ENCODE measurements around the gene LHFPL2. TPM values are rescaled to one million over a fixed set of nuclear protein-coding genes. Genes with fewer than 3 reads are reported as not detected.

The LHFPL2 gene
- total RNA-seq, 2 experiments from 2014 or later = 0.19 to 0.25 TPM

DNA sequence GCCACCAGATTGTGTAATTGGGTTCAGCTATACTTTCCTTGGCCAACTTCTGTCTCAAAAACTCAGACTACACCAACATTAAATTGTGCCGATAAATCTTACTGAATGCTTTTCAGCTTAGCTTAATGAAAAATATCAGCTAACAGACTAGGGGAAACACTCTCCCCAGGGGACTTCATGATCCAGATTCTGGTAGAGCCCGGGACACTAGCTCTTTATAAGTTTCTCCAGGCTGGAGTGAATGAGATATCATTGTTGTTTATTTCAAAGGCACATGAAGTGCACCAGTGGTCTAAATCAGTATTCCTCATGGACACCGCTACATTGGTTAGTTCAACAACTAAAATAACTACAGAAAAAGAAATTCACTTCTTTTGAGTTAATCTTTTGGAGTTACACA lies 10.5 kb upstream of the LHFPL2 start:
- TF ChIP-seq, protein P1, sequence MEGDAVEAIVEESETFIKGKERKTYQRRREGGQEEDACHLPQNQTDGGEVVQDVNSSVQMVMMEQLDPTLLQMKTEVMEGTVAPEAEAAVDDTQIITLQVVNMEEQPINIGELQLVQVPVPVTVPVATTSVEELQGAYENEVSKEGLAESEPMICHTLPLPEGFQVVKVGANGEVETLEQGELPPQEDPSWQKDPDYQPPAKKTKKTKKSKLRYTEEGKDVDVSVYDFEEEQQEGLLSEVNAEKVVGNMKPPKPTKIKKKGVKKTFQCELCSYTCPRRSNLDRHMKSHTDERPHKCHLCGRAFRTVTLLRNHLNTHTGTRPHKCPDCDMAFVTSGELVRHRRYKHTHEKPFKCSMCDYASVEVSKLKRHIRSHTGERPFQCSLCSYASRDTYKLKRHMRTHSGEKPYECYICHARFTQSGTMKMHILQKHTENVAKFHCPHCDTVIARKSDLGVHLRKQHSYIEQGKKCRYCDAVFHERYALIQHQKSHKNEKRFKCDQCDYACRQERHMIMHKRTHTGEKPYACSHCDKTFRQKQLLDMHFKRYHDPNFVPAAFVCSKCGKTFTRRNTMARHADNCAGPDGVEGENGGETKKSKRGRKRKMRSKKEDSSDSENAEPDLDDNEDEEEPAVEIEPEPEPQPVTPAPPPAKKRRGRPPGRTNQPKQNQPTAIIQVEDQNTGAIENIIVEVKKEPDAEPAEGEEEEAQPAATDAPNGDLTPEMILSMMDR (IDR thresholded peaks at IDR 0.05) = no peak
- Histone ChIP-seq H3K27ac (ENCODE audit: low read depth in 1 of 2, low read length in 2 of 2) (no peak overlapping the region), H3K4me3 (ENCODE audit: low read length) (no peak overlapping the region), H3K4me1 (ENCODE audit: insufficient read depth, low read length) (no peaks in the 10 kb centered on the region), H3K36me3 (ENCODE audit: insufficient read depth, low read length) (no peaks in the 10 kb centered on the region), H3K9me3 (ENCODE audit: control insufficient read depth in 1 of 2, insufficient read depth in 1 of 2, low read length in 2 of 2) (no peaks in the 10 kb centered on the region), H3K27me3 (ENCODE audit: control insufficient read depth in 1 of 2, insufficient read depth in 2 of 2, low read length in 2 of 2) (no peaks in the 10 kb centered on the region)
- H3K4me3 Mint-ChIP-seq = no peak overlapping the region
- no peaks in the 10 kb centered on the region for H3K4me1 Mint-ChIP-seq (ENCODE audit: low read depth)
- DNase-seq (no peak), ATAC-seq (ENCODE audit: poor library complexity) (no peak)
- H3K36me3 Mint-ChIP-seq (ENCODE audit: low read depth) = no peaks in the 10 kb centered on the region
- H3K27ac Mint-ChIP-seq = no peak overlapping the region
- intact Hi-C loops (cut with DNase I, micrococcal nuclease) = no loop called here
- H3K27me3 Mint-ChIP-seq = peaks cover 11% of the 10 kb centered on the region
- ChIA-PET CTCF (no interaction called here), POLR2A (no interaction called here)
- H3K9me3 Mint-ChIP-seq = no peaks in the 10 kb centered on the region

DNA sequence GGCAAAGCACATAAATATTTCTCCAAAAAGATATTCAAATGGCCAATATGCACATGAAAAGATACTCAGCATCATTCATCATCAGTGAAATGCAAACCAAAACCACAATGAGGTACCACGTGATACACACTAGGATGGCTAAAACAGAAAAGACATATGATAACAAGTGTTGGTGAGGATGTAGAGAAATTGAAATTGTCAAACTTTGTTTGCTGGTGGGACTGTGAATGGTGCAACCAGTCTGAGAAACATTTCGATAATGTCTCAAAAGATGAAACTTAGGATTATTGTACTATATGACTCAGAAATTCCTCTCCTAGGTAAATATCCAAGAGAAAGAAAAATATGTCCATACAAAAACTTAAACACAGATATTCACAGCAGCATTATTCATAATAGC lies 8.6 kb upstream of the LHFPL2 start:
- H3K9me3 ChIP-seq (ENCODE audit: control insufficient read depth in 1 of 2, insufficient read depth in 1 of 2, low read length in 2 of 2) = no peaks in the 10 kb centered on the region
- no peak overlapping the region for H3K27ac Mint-ChIP-seq
- no peaks in the 10 kb centered on the region for H3K4me1 ChIP-seq (ENCODE audit: insufficient read depth, low read length)
- DNase-seq (no peak), ATAC-seq (ENCODE audit: poor library complexity) (no peak)
- H3K4me3 Mint-ChIP-seq = no peak overlapping the region
- ChIA-PET POLR2A (no interaction called here), CTCF (no interaction called here)
- H3K4me3 ChIP-seq (ENCODE audit: low read length) = no peak overlapping the region
- H3K9me3 Mint-ChIP-seq = no peaks in the 10 kb centered on the region
- H3K27me3 ChIP-seq (ENCODE audit: control insufficient read depth in 1 of 2, insufficient read depth in 2 of 2, low read length in 2 of 2) = no peaks in the 10 kb centered on the region
- peaks cover 22% of the 10 kb centered on the region for H3K27me3 Mint-ChIP-seq
- TF ChIP-seq, protein P1 (IDR thresholded peaks at IDR 0.05) = no peak
- no peaks in the 10 kb centered on the region for H3K36me3 Mint-ChIP-seq (ENCODE audit: low read depth)
- intact Hi-C loops (cut with DNase I, micrococcal nuclease) = no loop called here
- no peaks in the 10 kb centered on the region for H3K36me3 ChIP-seq (ENCODE audit: insufficient read depth, low read length)
- no peaks in the 10 kb centered on the region for H3K4me1 Mint-ChIP-seq (ENCODE audit: low read depth)
- H3K27ac ChIP-seq (ENCODE audit: low read depth in 1 of 2, low read length in 2 of 2) = no peak overlapping the region

DNA sequence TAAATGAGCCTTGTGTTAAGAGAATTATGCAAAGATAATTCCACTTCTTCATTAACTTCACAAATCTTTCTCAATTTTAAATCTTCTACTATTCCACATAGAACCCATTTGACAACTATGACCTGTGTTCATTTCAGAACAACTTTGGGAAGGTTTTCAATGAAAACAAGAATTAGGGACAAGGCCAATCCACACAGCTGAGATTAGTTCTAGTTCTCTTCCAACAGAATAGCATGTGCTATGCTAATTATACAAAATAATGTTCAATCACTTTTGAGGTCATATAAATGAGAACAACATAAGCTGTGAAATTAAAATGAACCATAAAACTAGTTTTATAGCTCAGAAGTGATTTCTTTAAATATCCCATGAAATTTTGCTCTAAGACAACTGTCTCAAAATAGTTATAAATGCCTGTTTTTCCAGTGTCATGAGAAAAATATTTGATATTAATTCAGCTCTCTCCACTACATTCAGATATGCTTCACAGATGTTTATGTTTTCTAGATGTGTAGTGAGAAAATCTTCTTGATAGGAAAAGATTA lies 7.2 kb upstream of the LHFPL2 start:
- ChIA-PET POLR2A (no interaction called here), CTCF (no interaction called here)
- H3K9me3 ChIP-seq (ENCODE audit: control insufficient read depth in 1 of 2, insufficient read depth in 1 of 2, low read length in 2 of 2) = no peaks in the 10 kb centered on the region
- Mint-ChIP-seq H3K27me3 (peaks cover 30% of the 10 kb centered on the region), H3K4me1 (ENCODE audit: low read depth) (no peaks in the 10 kb centered on the region), H3K4me3 (no peak overlapping the region), H3K9me3 (no peaks in the 10 kb centered on the region), H3K27ac (no peak overlapping the region), H3K36me3 (ENCODE audit: low read depth) (no peaks in the 10 kb centered on the region)
- no peak overlapping the region for H3K27ac ChIP-seq (ENCODE audit: low read depth in 1 of 2, low read length in 2 of 2)
- TF ChIP-seq, protein P1 (IDR thresholded peaks at IDR 0.05) = no peak
- H3K4me1 ChIP-seq (ENCODE audit: insufficient read depth, low read length) = no peaks in the 10 kb centered on the region
- no peak overlapping the region for H3K4me3 ChIP-seq (ENCODE audit: low read length)
- ATAC-seq (ENCODE audit: poor library complexity) (no peak), DNase-seq (no peak)
- H3K36me3 ChIP-seq (ENCODE audit: insufficient read depth, low read length) = no peaks in the 10 kb centered on the region
- no peaks in the 10 kb centered on the region for H3K27me3 ChIP-seq (ENCODE audit: control insufficient read depth in 1 of 2, insufficient read depth in 2 of 2, low read length in 2 of 2)
- intact Hi-C loops (cut with DNase I, micrococcal nuclease) = no loop called here
